OCI-LY7 (cell line): Measurements from ENCODE around the gene PKD1.

ENCODE experiments used
- CTCF ChIP-seq: fragments of 200-600 bp; sonication (generic); conservative IDR thresholded peaks from 2 replicates; pipeline ENCODE4 v1.5.1; 2014; ENCODE audit warnings: mild to moderate bottlenecking, antibody characterized with exemption, low read length, moderate library complexity, mixed read lengths
- EZH2phosphoT487 ChIP-seq: fragments of 200-600 bp; sonication (generic); IDR thresholded peaks from 2 replicates; pipeline ENCODE4 v1.6.1; 2018; ENCODE audit warnings: low read depth, borderline replicate concordance, mild to moderate bottlenecking, mixed run types, antibody characterized with exemption, low read length, moderate library complexity, mixed read lengths

GRCh38 chr16:2115591-2115973 is 20.1 kb downstream of the PKD1 start:
- TF ChIP-seq CTCF (no peak), EZH2phosphoT487 (no peak)
